GM12878 (cell line): ENCODE data around the gene RAB10.

Experiments
- EED ChIP-seq: sonication (generic); IDR thresholded peaks from 2 replicates; pipeline ENCODE4 v1.6.1; 2016; ENCODE audit warnings: antibody characterized with exemption, low read depth
- IKZF1 ChIP-seq: fragments of 450-650 bp; conservative IDR thresholded peaks from 2 replicates; pipeline ENCODE4 v1.6.1; 2017; ENCODE audit warnings: antibody characterized with exemption, mild to moderate bottlenecking
- TCF7 ChIP-seq: IDR thresholded peaks from 2 replicates; pipeline ENCODE4 v1.6.1; 2014; ENCODE audit warnings: antibody characterized with exemption, borderline replicate concordance
- ZNF207 ChIP-seq: fragments of 450-650 bp; IDR thresholded peaks from 2 replicates; pipeline ENCODE4 v1.6.1; 2014; ENCODE audit warnings: antibody characterized with exemption, mild to moderate bottlenecking, borderline replicate concordance
- ZNF274 ChIP-seq: IDR thresholded peaks from one replicate; pipeline ENCODE4 v1.8.0; 2011; ENCODE audit not compliant: insufficient read length, insufficient read depth

- TF ChIP-seq ZNF274 (no peak), EED (no peak), IKZF1 (no peak), TCF7 (no peak), ZNF207 (no peak)
Observed at GRCh38 chr2:26184121-26184520, 150.2 kb downstream of the RAB10 start.
